ES-I3 (cell line): Measurements from ENCODE around the gene NOP14.
A peak's percentile ranks its signal among the peaks of the same experiment; 100 is the strongest.

Experiments
- H3K36me3 ChIP-seq: 2 replicates; pipeline ENCODE4 v1.6.1; 2013; ENCODE audit warnings: mild to moderate bottlenecking, low read length, control low read depth, moderate library complexity; ENCODE audit not compliant: insufficient read depth
- H3K4me1 ChIP-seq: 2 replicates; pipeline ENCODE4 v1.6.1; 2013; ENCODE audit warnings: mild to moderate bottlenecking, control low read depth, low read length; ENCODE audit not compliant: insufficient read depth
- H3K9ac ChIP-seq: 2 replicates; pipeline ENCODE4 v1.6.1; 2013; ENCODE audit warnings: low read depth, mild to moderate bottlenecking, low read length, moderate library complexity
- H3K9me3 ChIP-seq: 2 replicates; pipeline ENCODE4 v1.6.1; 2013; ENCODE audit warnings: mild to moderate bottlenecking, low read length, moderate library complexity; ENCODE audit not compliant: control insufficient read depth, insufficient read depth

Gene NOP14

DNA sequence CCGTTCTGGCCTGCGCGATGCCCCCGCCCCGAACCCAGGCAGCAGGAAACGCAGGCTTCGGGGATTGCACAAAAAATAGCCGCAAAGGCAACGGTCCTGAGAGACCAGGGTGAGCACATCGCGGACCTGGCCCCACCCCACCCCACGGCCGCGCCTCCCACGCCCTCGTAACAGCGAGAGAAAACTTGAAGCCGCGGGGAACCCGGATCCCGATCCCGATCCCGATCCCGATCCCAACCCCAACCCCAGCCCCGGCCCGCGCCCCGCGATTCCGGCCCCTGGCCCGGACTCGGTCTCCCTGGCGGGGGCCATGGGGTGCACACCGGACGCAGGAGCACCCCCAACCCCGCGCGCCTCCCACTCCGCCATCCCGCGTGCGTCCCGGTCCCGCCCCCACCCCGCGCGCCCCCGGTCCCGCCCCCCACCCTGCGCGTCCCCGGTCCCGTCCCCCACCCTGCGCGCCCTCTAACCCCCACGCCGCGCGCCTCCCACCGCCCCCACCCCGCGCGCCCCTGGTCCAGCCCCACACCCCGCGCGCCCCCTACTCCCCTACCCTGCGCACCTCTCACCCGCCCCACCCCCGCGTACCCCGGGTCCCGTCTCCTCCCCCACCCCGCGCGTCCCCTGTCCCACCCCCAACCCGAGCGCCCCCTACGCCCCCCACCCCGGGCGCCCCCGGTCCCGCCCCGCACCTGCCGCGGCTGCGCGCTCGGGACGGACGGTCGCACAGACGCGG lies 29.0 kb downstream of the NOP14 start:
- peak overlapping the region; percentile 91 for H3K9ac ChIP-seq
- peaks cover 9% of the 10 kb centered on the region for H3K36me3 ChIP-seq
- peaks cover 13% of the 10 kb centered on the region; the same call in 1 of the 2 replicates for H3K4me1 ChIP-seq
- no peaks in the 10 kb centered on the region for H3K9me3 ChIP-seq

DNA sequence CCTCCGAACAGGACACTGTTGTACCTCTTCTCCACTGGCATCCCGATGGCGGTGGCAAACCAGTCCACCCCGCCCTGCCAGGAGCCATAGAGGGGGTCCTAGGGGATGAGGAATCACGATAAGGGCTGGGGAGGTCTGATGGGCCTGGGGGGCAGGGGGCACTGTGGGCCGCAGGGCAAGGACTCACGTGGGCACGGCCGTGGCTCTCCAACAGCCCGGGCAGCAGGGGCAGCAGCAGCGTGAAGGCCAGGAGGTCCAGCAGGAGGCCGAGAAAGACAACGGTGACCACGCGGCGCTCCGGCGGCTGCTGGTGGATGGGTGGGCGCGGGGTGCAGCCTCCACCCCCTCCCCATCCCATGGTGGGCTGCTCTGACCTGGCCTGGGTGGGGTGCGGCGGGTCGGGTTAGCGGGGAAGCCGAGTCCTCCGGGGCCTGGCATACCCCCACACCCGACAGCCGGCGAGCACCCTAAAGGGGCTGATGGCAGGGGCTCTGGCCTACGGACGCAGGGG lies 29.6 kb downstream of the NOP14 start:
- peak overlapping the region; percentile 70 for H3K9ac ChIP-seq
- peaks cover 6% of the 10 kb centered on the region for H3K36me3 ChIP-seq
- H3K9me3 ChIP-seq = no peaks in the 10 kb centered on the region
- peaks cover 13% of the 10 kb centered on the region; the same call in 1 of the 2 replicates for H3K4me1 ChIP-seq

DNA sequence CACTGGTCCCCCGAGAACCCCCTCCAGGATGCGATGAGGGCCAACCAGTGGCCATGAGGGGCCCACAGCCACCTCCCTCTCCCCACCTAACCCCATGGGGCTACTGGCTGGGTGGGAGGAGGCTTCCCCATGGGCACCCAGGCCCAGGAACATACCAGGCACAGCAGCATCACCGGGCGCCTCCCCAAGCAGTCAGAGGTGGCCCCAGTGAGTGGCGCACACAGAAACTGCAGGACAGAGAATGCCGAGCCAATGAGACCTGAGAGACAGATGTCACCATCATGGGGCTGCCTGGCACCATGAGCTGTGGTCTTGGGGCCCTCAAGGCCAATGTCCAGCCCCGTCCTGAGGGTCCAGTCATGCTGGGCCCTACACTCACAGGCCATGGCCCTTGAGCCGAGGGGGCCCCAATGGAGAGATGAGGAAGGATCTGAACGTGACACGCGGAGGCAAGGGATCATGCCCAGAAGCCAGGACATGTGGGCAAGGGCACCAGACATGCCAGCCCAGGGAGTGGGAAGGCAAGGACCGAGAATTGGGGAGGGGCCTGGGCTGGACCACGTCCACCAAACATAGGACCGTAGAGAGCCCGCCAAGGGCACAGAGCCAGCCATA lies 30.1 kb downstream of the NOP14 start:
- no peaks in the 10 kb centered on the region for H3K9me3 ChIP-seq
- peaks cover 13% of the 10 kb centered on the region; the same call in 1 of the 2 replicates for H3K4me1 ChIP-seq
- peak overlapping the region; percentile 70; the same call in 1 of the 2 replicates for H3K9ac ChIP-seq
- H3K36me3 ChIP-seq = peaks cover 3% of the 10 kb centered on the region

DNA sequence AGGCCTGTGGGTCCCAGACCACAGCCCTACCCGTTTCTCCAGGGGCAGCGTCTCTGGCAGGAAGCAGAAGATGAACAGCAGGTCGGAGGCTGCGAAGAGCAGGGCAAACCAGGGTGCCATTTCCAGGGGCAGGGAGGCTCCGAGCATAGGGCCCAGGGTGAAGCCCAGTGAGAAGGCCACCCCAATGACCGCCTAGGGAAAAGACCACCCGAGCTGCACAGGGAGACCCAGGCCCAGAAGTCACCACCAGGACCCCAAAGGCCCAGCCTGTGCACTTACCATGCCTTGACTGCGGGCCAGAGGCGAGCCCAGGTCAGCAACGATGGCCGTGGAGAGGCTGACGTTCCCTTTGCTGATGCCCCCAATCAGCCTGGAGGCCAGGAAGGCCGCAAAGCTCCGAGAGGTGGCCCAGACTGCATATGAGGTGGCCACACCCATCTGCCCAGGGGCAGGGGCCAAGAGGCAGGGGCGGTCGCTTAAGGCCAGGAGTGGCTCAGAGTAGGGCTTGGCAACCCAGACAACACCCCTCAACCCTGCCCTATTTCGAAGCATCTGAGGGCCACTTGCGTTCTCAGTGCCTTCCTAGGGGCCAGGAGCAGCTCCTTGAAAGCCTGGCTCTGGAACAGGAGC lies 30.8 kb downstream of the NOP14 start:
- Histone ChIP-seq H3K36me3 (no peaks in the 10 kb centered on the region; the same call in none of the 2 replicates), H3K9me3 (no peaks in the 10 kb centered on the region), H3K9ac (no peak overlapping the region), H3K4me1 (peaks cover 13% of the 10 kb centered on the region; the same call in 1 of the 2 replicates)

DNA sequence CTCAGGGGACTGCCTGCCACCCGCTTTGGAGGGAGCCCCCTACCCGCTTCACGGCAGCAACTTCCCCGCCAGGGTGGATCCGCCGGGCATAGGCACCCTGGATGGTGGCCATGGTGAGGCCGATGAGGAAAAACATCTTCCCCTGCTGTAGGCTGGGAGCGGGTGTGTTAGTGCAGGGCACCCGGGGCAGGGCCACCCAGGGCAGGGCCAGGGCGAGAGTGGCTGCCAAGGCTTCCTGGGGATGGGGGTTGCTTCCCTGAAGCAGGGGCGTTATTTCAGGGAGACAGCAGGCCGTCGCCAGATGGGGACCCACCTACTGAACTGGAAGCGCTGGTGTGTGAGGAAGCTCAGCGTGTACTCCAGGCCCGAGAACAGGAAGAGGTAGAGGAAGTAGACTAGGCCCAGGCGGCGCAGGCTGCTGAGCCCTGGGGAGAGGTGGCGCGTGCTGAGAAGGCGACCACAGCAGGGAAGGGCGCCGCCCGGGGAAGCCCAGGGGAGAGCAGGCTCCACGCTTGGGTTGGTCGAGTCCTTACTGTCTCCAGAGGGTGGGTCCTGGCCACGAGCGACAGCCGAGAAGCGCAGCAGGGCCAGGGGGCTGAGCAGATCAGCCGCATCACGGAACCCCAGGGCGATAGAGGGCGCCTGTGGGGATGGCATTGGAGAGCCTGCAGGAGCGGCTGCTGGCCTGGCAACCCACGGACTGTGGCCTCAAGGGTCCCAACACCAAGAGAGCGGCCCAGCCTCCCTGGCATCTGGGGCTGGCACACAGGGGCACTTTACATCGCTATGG lies 31.5 kb downstream of the NOP14 start:
- Histone ChIP-seq H3K4me1 (peaks cover 13% of the 10 kb centered on the region; the same call in 1 of the 2 replicates), H3K36me3 (no peaks in the 10 kb centered on the region; the same call in none of the 2 replicates), H3K9ac (no peak overlapping the region), H3K9me3 (no peaks in the 10 kb centered on the region)

DNA sequence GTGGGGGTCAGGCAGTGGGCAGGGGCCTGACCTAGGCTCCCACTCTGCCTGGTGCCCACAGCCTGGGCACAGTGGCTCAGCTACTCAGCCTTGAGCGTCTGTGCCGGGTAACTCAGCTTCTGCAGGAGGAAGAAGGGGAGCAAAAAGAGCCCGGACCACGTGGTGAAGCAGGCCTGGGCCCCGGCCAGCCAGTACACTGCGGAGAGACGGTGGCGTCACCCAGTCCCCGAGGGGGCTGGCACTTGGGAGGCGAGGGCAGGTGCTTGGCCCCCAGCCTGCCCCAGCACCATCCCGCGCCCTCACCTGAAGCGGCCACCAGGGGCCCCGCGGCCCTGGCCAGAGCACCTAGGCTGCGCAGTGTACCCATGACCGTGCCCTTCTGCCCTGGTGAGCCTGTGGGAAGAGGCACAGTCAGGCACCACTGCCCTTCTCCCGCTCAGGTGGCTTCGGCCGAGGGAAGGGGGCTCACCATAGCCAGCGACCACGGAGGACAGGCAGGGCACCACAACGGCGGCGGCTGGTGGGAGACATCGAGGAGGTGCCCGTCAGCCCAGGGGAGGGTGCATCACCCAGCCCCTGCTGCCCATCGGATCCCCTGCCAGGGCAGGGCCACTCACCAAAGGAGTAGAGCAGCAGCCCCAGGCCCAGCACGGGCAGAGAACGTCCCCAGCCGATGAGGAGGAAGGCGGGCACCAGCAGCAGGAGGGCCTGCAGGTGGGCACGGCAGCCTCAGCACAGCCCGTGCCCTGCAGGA lies 32.3 kb downstream of the NOP14 start:
- no peaks in the 10 kb centered on the region; the same call in none of the 2 replicates for H3K36me3 ChIP-seq

DNA sequence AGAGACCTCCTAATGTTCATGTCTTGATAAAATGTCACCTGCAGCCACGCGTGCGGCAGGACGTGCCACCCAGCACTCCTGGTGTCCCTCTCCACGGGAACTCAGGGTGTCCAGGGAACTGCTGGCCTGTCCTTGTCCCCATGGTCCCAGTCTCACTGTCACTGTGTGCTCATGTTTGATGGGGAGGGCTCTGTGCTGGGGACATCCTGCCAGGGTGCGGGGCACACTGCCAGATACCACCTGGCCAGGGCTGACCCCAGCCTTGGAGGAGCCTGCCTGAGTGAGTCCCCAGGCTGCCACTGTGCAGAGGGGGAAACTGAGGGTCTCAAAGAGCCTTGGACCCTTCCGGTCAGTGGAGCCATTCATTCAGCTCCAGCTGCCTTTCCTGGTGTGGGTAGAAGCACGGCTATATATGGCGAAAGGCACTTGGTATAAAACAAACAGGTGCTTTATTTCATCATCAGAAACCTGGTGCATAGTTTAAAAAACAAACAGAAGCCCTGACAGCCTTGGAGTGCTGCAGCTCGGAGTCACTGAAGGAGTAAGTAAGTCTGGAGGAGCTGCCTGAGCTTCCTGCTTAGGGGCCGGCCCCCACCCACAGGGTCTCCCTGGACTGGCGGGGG lies 33.0 kb downstream of the NOP14 start:
- Histone ChIP-seq H3K4me1 (0 out of 2 replicates have a peak, but pooled peaks cover 4% of the 10 kb centered on the region), H3K9ac (no peak overlapping the region), H3K36me3 (no peaks in the 10 kb centered on the region; the same call in 1 of the 2 replicates), H3K9me3 (no peaks in the 10 kb centered on the region)

More for the DNA sequence above, 32.3 kb downstream of the NOP14 start:
- H3K9me3 ChIP-seq = no peaks in the 10 kb centered on the region
- no peak overlapping the region for H3K9ac ChIP-seq
- peaks cover 7% of the 10 kb centered on the region; the same call in 1 of the 2 replicates for H3K4me1 ChIP-seq

DNA sequence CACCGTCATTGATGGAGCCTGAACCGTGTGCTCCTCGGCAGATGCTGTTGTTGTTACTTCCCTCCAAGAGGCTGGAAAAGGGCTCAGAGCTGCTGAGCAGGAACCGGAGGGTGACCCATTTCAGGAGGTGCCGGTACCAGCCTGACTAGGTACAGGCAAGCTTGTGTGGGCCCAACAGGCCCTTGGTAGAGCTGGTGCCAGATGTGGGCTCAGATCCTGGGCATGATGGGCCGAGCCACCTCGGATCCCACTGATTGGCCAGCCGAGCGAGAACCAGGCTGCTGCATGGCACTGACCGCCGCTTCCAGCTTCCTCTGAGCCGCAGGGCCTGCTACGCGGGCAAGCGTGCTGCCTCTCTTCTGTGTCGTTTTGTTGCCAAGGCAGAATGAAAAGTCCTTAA lies 33.7 kb downstream of the NOP14 start:
- Histone ChIP-seq H3K4me1 (0 out of 2 replicates have a peak, but pooled peaks cover 4% of the 10 kb centered on the region), H3K9ac (no peak overlapping the region), H3K36me3 (no peaks in the 10 kb centered on the region; the same call in 1 of the 2 replicates)

DNA sequence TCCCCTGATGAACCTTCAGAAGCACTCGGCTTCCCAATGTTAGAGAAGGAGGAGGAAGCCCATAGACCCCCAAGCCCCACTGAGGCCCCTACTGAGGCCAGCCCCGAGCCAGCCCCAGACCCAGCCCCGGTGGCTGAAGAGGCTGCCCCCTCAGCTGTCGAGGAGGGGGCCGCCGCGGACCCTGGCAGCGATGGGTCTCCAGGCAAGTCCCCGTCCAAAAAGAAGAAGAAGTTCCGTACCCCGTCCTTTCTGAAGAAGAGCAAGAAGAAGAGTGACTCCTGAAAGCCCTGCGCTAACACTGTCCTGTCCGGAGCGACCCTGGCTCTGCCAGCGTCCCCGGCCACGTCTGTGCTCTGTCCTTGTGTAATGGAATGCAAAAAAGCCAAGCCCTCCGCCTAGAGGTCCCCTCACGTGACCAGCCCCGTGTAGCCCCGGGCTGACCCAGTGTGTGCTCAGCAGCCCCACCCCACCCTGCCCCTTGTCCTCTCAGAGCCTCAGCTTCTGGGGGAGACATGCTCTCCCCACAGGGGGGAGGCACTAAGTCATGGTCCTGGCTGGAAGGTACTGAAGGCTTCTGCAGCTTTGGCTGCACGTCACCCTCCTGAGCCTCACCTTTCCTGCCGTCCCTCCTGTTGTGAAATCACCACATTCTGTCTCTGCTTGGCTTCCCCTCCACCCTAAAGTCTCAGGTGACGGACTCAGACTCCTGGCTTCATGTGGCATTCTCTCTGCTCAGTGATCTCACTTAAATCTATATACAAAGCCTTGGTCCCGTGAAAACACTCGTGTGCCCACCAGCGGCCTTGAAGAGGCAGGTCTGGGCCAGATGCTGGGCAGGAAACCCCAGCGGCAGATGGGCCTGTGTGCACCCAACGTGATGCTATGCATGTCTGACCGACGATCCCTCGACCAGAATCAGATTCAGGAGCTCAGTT lies 34.7 kb downstream of the NOP14 start:
- H3K9me3 ChIP-seq = no peaks in the 10 kb centered on the region
- peaks cover 8% of the 10 kb centered on the region; the same call in 1 of the 2 replicates for H3K4me1 ChIP-seq
- H3K36me3 ChIP-seq = no peaks in the 10 kb centered on the region; the same call in 1 of the 2 replicates
- H3K9ac ChIP-seq = no peak overlapping the region

More for the DNA sequence above, 33.7 kb downstream of the NOP14 start:
- H3K9me3 ChIP-seq = no peaks in the 10 kb centered on the region

DNA sequence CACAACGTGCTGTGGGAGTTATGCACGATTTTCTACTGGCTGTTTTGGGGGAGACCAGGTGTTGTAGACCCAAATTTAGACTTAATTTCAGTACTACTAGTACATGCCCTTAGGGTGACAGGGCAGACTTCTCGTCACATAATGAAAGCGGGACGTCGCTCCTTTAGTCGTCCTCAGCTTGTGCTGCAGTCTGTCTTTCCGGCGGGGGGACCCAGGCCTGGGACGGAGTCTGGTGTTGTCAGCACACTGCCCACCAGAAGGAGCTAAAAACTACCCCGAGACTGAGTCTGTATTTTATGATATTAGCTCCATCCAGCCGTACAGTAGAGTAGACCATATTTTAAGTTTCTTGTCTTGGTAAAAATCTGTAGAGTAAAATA lies 35.5 kb downstream of the NOP14 start:
- Histone ChIP-seq H3K36me3 (no peaks in the 10 kb centered on the region; the same call in 1 of the 2 replicates), H3K4me1 (peaks cover 9% of the 10 kb centered on the region; the same call in 1 of the 2 replicates), H3K9ac (no peak overlapping the region), H3K9me3 (no peaks in the 10 kb centered on the region; the same call in 1 of the 2 replicates)

DNA sequence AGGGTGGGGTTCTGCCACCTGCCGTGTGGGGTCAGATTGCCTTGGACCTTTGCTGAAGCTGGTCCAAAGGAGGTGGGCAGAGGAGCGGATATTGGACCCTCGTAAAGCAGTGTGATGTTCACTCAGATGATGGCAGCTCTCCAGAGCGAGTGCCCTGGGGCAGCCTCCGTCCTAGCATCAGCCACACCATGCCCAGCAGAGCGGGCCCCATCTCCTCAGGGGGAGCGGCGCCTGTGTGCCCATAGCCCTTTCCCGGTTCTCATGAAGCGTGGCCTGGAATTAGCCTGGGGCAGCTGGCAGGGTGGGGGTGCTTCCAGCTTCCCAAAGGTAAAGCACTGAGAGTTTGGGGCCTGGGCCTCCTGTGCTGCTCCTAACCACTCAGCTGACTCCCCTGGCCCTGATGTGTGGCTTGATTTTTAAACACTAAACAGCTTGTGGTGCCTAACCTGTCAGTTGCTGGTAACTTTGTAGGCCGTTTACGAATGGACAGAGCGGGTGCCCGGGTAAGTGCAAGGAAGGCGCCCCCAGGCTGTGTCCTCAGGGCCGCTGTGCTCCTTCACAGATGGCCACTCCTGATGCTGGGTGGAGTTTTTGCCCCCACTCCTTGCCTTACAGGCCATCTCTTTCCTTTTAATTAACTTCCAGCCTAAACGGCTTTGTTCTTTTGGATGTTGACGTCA lies 36.0 kb downstream of the NOP14 start:
- no peaks in the 10 kb centered on the region; the same call in 1 of the 2 replicates for H3K9me3 ChIP-seq
- H3K36me3 ChIP-seq = no peaks in the 10 kb centered on the region; the same call in 1 of the 2 replicates
- no peak overlapping the region for H3K9ac ChIP-seq
- peaks cover 13% of the 10 kb centered on the region; the same call in 1 of the 2 replicates for H3K4me1 ChIP-seq
